GM19238 (cell line): ENCODE data around the gene STPG3.
"Not testable (repeated sequence)": the region's sequence is repeated elsewhere in the genome, so short reads cannot be mapped to it uniquely, and the experiment has no call there.

Source experiments
- DNase-seq: peaks from one replicate; pipeline ENCODE4 v3.0.0; 2011; ENCODE audit warnings: low spot score; ENCODE audit not compliant: insufficient read length

The STPG3 gene

GRCh38 chr9:137233143-137233980 lies 17.7 kb upstream of the STPG3 start:
- no peak for DNase-seq

- no peak for DNase-seq
Measured at GRCh38 chr9:137234055-137234697, 16.9 kb upstream of the STPG3 start.

- no peak for DNase-seq
Measured at GRCh38 chr9:137234758-137235423, 16.2 kb upstream of the STPG3 start.

GRCh38 chr9:137235424-137236237 lies 15.5 kb upstream of the STPG3 start:
- DNase-seq: no peak

GRCh38 chr9:137236238-137236935 lies 14.7 kb upstream of the STPG3 start:
- DNase-seq: peak; percentile 99

- no peak for DNase-seq
Measured at GRCh38 chr9:137236936-137237421, 14.1 kb upstream of the STPG3 start.

GRCh38 chr9:137237759-137238726 lies 13.0 kb upstream of the STPG3 start:
- no peak for DNase-seq

- DNase-seq: not testable (repeated sequence)
Measured at GRCh38 chr9:137239541-137240200, 11.4 kb upstream of the STPG3 start.

- peak; percentile 74 for DNase-seq
Measured at GRCh38 chr9:137240318-137240840, 10.7 kb upstream of the STPG3 start.

- DNase-seq: peak; percentile 100
Measured at GRCh38 chr9:137240841-137241489, 10.1 kb upstream of the STPG3 start, which contains the start of gene TUBB4B. TSS of gene TUBB4B (plus strand) at chr9:137241287. CDS start at chr9:137241361, 74 bp downstream.

GRCh38 chr9:137241490-137242268 lies 9.4 kb upstream of the STPG3 start:
- DNase-seq: peak; percentile 66

- no peak for DNase-seq
Measured at GRCh38 chr9:137242269-137243203, 8.6 kb upstream of the STPG3 start.

- not testable (repeated sequence) for DNase-seq
Measured at GRCh38 chr9:137243266-137243625, 7.8 kb upstream of the STPG3 start.

- DNase-seq: no peak
Measured at GRCh38 chr9:137243626-137244485, 7.2 kb upstream of the STPG3 start.
